H9 (cell line): Measurements from ENCODE around the gene NDUFV3. TPM values are rescaled to one million over a fixed set of nuclear protein-coding genes. Genes with fewer than 3 reads are reported as not detected.
A peak's percentile ranks its signal among the peaks of the same experiment; 100 is the strongest.
"Not testable (repeated sequence)": the region's sequence is repeated elsewhere in the genome, so short reads cannot be mapped to it uniquely, and the experiment has no call there.

Source experiments
- DNase-seq: peaks from one replicate; pipeline ENCODE4 v3.0.0-alpha.2; 2017
- H2AFZ ChIP-seq: one replicate; pipeline ENCODE4 v1.6.1; 2013; ENCODE audit warnings: mild to moderate bottlenecking, low read length, control low read depth, moderate library complexity
- H2AK5ac ChIP-seq: 2 replicates; pipeline ENCODE4 v1.6.1; 2013; ENCODE audit warnings: low read length, control low read depth, mixed read lengths; ENCODE audit not compliant: insufficient read length
- H2BK120ac ChIP-seq: one replicate; pipeline ENCODE4 v1.6.1; 2013; ENCODE audit warnings: low read depth, mild to moderate bottlenecking, low read length, control low read depth, inconsistent platforms; ENCODE audit not compliant: poor library complexity, severe bottlenecking
- H2BK12ac ChIP-seq: 2 replicates; pipeline ENCODE4 v1.6.1; 2013; ENCODE audit warnings: low read length, control low read depth, mixed read lengths, low read depth; ENCODE audit not compliant: insufficient read length
- H2BK15ac ChIP-seq: 2 replicates; pipeline ENCODE4 v1.6.1; 2013; ENCODE audit warnings: low read depth, low read length, control low read depth
- H2BK20ac ChIP-seq: one replicate; pipeline ENCODE4 v1.6.1; 2013; ENCODE audit warnings: low read depth, mild to moderate bottlenecking, low read length, control low read depth, inconsistent platforms; ENCODE audit not compliant: poor library complexity, severe bottlenecking
- H2BK5ac ChIP-seq: 2 replicates; pipeline ENCODE4 v1.6.1; 2013; ENCODE audit warnings: low read length, control low read depth, mixed read lengths; ENCODE audit not compliant: insufficient read length
- H3K14ac ChIP-seq: 2 replicates; pipeline ENCODE4 v1.6.1; 2013; ENCODE audit warnings: low read length, control low read depth; ENCODE audit not compliant: insufficient read depth
- H3K18ac ChIP-seq: 2 replicates; pipeline ENCODE4 v1.6.1; 2013; ENCODE audit warnings: low read depth, mild to moderate bottlenecking, mixed read lengths, low read length, control low read depth; ENCODE audit not compliant: insufficient read length
- H3K23ac ChIP-seq: 2 replicates; pipeline ENCODE4 v1.6.1; 2013; ENCODE audit warnings: low read length, control low read depth, mixed read lengths, low read depth; ENCODE audit not compliant: insufficient read length
- H3K23me2 ChIP-seq: 2 replicates; pipeline ENCODE4 v1.6.1; 2013; ENCODE audit warnings: low read depth, mild to moderate bottlenecking, mixed read lengths, low read length, control low read depth; ENCODE audit not compliant: insufficient read length, poor library complexity, severe bottlenecking
- H3K27ac ChIP-seq: 2 replicates; pipeline ENCODE4 v1.5.1; 2013; ENCODE audit warnings: low read length, control low read depth, mixed read lengths, low read depth; ENCODE audit not compliant: insufficient read length
- H3K27me3 ChIP-seq: 2 replicates; pipeline ENCODE4 v1.6.1; 2013; ENCODE audit warnings: low read length, control low read depth, inconsistent platforms; ENCODE audit not compliant: insufficient read depth
- H3K4ac ChIP-seq: 2 replicates; pipeline ENCODE4 v1.6.1; 2013; ENCODE audit warnings: low read depth, mild to moderate bottlenecking, control low read depth, inconsistent platforms, low read length, moderate library complexity
- H3K4me1 ChIP-seq: 2 replicates; pipeline ENCODE4 v1.6.1; 2013; ENCODE audit warnings: low read length, control low read depth, inconsistent platforms; ENCODE audit not compliant: insufficient read depth
- H3K4me2 ChIP-seq: 2 replicates; pipeline ENCODE4 v1.6.1; 2013; ENCODE audit warnings: low read length, control low read depth, mixed read lengths; ENCODE audit not compliant: insufficient read length, insufficient read depth
- H3K56ac ChIP-seq: 2 replicates; pipeline ENCODE4 v1.6.1; 2013; ENCODE audit warnings: low read depth, mild to moderate bottlenecking, mixed read lengths, low read length, control low read depth; ENCODE audit not compliant: insufficient read length
- H3K79me1 ChIP-seq: 2 replicates; pipeline ENCODE4 v1.6.1; 2013; ENCODE audit warnings: low read depth, mild to moderate bottlenecking, moderate library complexity, low read length, control low read depth, inconsistent platforms; ENCODE audit not compliant: insufficient read depth, poor library complexity, severe bottlenecking
- H3K79me2 ChIP-seq: 2 replicates; pipeline ENCODE4 v1.6.1; 2013; ENCODE audit warnings: low read length, control low read depth, inconsistent platforms; ENCODE audit not compliant: insufficient read depth
- H3K9ac ChIP-seq: 2 replicates; pipeline ENCODE4 v1.6.1; 2013; ENCODE audit warnings: low read length, control low read depth, mixed read lengths; ENCODE audit not compliant: insufficient read length; ENCODE audit errors: extremely low read depth
- H3K9me3 ChIP-seq: one replicate; pipeline ENCODE4 v1.6.1; 2013; ENCODE audit warnings: low read depth, low read length, inconsistent platforms; ENCODE audit not compliant: control insufficient read depth
- H3T11ph ChIP-seq: one replicate; pipeline ENCODE4 v1.6.1; 2013; ENCODE audit warnings: mild to moderate bottlenecking, low read length, control low read depth, inconsistent platforms
- H4K20me1 ChIP-seq: one replicate; pipeline ENCODE4 v1.6.1; 2013; ENCODE audit not compliant: control insufficient read depth, insufficient read length, insufficient read depth
- H4K5ac ChIP-seq: 2 replicates; pipeline ENCODE4 v1.6.1; 2013; ENCODE audit warnings: low read depth, mild to moderate bottlenecking, mixed read lengths, low read length, control low read depth; ENCODE audit not compliant: insufficient read length
- H4K8ac ChIP-seq: replicated peaks from 2 replicates; pipeline ENCODE4 v1.6.1; 2013; ENCODE audit warnings: low read length, control low read depth, mixed read lengths, low read depth; ENCODE audit not compliant: insufficient read length
- H4K91ac ChIP-seq: 2 replicates; pipeline ENCODE4 v1.6.1; 2013; ENCODE audit warnings: low read depth, mild to moderate bottlenecking, moderate library complexity, mixed read lengths, low read length, control low read depth; ENCODE audit not compliant: insufficient read length
- H3K27ac Mint-ChIP-seq, 3 experiments: 2 replicates in 2 of 3; 3 replicates in 1 of 3; pipeline ENCODE4 v1.8.0; 2020 to 2021; ENCODE audit warnings: mixed read lengths in 3 of 3, mild to moderate bottlenecking in 1 of 3, moderate library complexity in 1 of 3
- H3K27me3 Mint-ChIP-seq: 2 replicates; pipeline ENCODE4 v1.8.0; 2021; ENCODE audit warnings: low read depth, mild to moderate bottlenecking, moderate library complexity, mixed read lengths
- H3K36me3 Mint-ChIP-seq, 3 experiments: 2 replicates in 2 of 3; 3 replicates in 1 of 3; pipeline ENCODE4 v1.8.0; 2020 to 2021; ENCODE audit warnings: low read depth in 3 of 3, mixed read lengths in 3 of 3; ENCODE audit not compliant: insufficient read depth in 1 of 3
- H3K4me1 Mint-ChIP-seq, 2 experiments: 2 replicates each; pipeline ENCODE4 v1.8.0; 2020; ENCODE audit warnings: mixed read lengths in 2 of 2
- H3K4me3 Mint-ChIP-seq, 2 experiments: 2 replicates in 1 of 2; 3 replicates in 1 of 2; pipeline ENCODE4 v1.8.0; 2020 to 2021; ENCODE audit warnings: mild to moderate bottlenecking in 2 of 2, mixed read lengths in 2 of 2, moderate library complexity in 1 of 2
- H3K9me3 Mint-ChIP-seq, 2 experiments: 2 replicates in 1 of 2; 3 replicates in 1 of 2; pipeline ENCODE4 v1.8.0; 2020; ENCODE audit warnings: mild to moderate bottlenecking in 2 of 2, mixed read lengths in 2 of 2, moderate library complexity in 1 of 2
- CTCF ChIP-seq: fragments of 200-600 bp; sonication (generic); conservative IDR thresholded peaks from 3 replicates; pipeline ENCODE4 v1.8.0; 2021; ENCODE audit warnings: antibody characterized with exemption, mild to moderate bottlenecking
- WGBS: extraction: QIAGEN DNeasy Blood & Tissue Kit; methylation state at CpG from one replicate; pipeline ENCODE4 v1.1.7; 2013; ENCODE audit warnings: missing lambda C conversion rate, low lambda C conversion rate, mixed read lengths; ENCODE audit not compliant: insufficient read length; ENCODE audit errors: extremely low coverage; 5-methylcytosine and 5-hydroxymethylcytosine counted together
- total RNA-seq: library from RNA; stranded (reverse); gene quantifications from 2 replicates; pipeline ENCODE4 v1.2.1, GENCODE V29; 2021

Gene NDUFV3
- total RNA-seq, 1 experiment from 2014 or later: 35.6 TPM

GRCh38 chr21:42931560-42932235 is 38.6 kb downstream of the NDUFV3 start:
- WGBS: no CpG with 5 or more reads among the region's 13 CpGs
- no peak overlapping the region for H4K91ac ChIP-seq

GRCh38 chr21:42932378-42933136 is 39.4 kb downstream of the NDUFV3 start:
- not testable (repeated sequence) for H3K9ac ChIP-seq, H3K27me3 Mint-ChIP-seq, H3K9me3 ChIP-seq, H3K14ac ChIP-seq, H3K27ac ChIP-seq, H2BK20ac ChIP-seq, H3K18ac ChIP-seq, H3K4me1 ChIP-seq, H3K23me2 ChIP-seq, H4K8ac ChIP-seq, H3T11ph ChIP-seq, H3K9me3 Mint-ChIP-seq, H4K20me1 ChIP-seq, H3K56ac ChIP-seq, H4K91ac ChIP-seq, H2AFZ ChIP-seq, H2BK12ac ChIP-seq, H2AK5ac ChIP-seq, H3K4me2 ChIP-seq, H3K79me2 ChIP-seq, DNase-seq, H3K4me3 Mint-ChIP-seq, H3K23ac ChIP-seq, H3K79me1 ChIP-seq, H2BK5ac ChIP-seq, H2BK120ac ChIP-seq, H3K36me3 Mint-ChIP-seq, H3K4ac ChIP-seq, H2BK15ac ChIP-seq, H4K5ac ChIP-seq, H3K27me3 ChIP-seq
- Mint-ChIP-seq H3K27ac (peak overlapping the region; percentile 16 to 81 (median 68)), H3K4me1 (peaks cover 57 to 59% of the 10 kb centered on the region in 2 experiments)
- no CpG with 5 or more reads among the region's 16 CpGs for WGBS

More at GRCh38 chr21:42931560-42932235, 38.6 kb downstream of the NDUFV3 start:
- Histone ChIP-seq H3K9ac (no peak overlapping the region), H2BK20ac (no peak overlapping the region), H3K4me2 (no peak overlapping the region), H3K27me3 (no peaks in the 10 kb centered on the region), H3K79me2 (no peaks in the 10 kb centered on the region), H3K4ac (peak overlapping the region; percentile 39; the same call in 1 of the 2 replicates), H3K4me1 (peaks cover 2% of the 10 kb centered on the region; the same call in 1 of the 2 replicates), H2BK15ac (no peak overlapping the region), H3K56ac (no peak overlapping the region), H3K27ac (no peak overlapping the region), H3K23ac (no peak overlapping the region), H3K9me3 (no peaks in the 10 kb centered on the region), H3K18ac (peak overlapping the region; percentile 85), H2AK5ac (no peak overlapping the region), H2BK5ac (no peak overlapping the region), H3K23me2 (no peaks in the 10 kb centered on the region), H4K5ac (no peak overlapping the region), H2AFZ (no peak overlapping the region), H3T11ph (no peak overlapping the region), H3K14ac (no peak overlapping the region), H3K79me1 (no peaks in the 10 kb centered on the region), H4K20me1 (no peaks in the 10 kb centered on the region), H4K8ac (no peak overlapping the region), H2BK120ac (peak overlapping the region; percentile 72), H2BK12ac (no peak overlapping the region)
- no peak for DNase-seq
- no peaks in the 10 kb centered on the region for H3K27me3 Mint-ChIP-seq
- no peak for TF ChIP-seq CTCF
- no peak overlapping the region for H3K4me3 Mint-ChIP-seq
- no peaks in the 10 kb centered on the region for H3K9me3 Mint-ChIP-seq
- peaks cover 54 to 55% of the 10 kb centered on the region in 2 experiments for H3K4me1 Mint-ChIP-seq
- peaks cover 2 to 7% (median 5%) of the 10 kb centered on the region in 3 experiments; a peak in 3 of 7 replicates for H3K36me3 Mint-ChIP-seq
- peak overlapping the region; percentile 74 to 96 (median 81); a peak in 6 of 7 replicates for H3K27ac Mint-ChIP-seq
